Superior temporal gyrus (tissue), 1 donor: Measurements from ENCODE around the gene SEMA4A.

Experiments
- DNase-seq: peaks from one replicate; pipeline ENCODE4 v3.0.0-alpha.2; 2016; ENCODE audit errors: extremely low spot score

SEMA4A gene

DNA sequence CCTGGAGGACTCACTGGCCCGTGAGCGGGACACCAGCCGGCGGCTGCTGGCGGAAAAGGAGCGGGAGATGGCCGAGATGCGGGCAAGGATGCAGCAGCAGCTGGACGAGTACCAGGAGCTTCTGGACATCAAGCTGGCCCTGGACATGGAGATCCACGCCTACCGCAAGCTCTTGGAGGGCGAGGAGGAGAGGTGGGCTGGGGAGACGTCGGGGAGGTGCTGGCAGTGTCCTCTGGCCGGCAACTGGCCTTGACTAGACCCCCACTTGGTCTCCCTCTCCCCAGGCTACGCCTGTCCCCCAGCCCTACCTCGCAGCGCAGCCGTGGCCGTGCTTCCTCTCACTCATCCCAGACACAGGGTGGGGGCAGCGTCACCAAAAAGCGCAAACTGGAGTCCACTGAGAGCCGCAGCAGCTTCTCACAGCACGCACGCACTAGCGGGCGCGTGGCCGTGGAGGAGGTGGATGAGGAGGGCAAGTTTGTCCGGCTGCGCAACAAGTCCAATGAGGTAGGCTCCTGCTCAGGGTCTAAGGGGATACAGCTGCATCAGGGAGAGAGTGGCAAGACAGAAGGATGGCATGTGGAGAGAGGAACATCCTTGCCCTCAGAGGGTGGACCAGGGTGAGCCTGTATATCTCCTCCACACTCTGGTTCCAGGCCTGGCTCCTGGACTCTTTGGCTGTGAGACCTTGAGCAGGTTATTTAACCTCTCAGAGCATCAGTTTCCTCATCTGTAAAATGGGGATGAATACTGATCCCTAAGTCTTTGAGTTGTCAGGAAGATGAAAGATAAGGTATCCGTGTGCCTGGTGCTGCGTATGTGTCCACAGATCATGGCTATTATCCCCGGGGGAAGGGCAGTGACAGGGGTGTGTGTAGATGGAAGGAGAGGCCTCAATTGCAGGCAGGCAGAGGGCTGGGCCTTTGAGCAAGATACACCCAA lies 17.2 kb upstream of the SEMA4A start:
- DNase-seq, result no peak

DNA sequence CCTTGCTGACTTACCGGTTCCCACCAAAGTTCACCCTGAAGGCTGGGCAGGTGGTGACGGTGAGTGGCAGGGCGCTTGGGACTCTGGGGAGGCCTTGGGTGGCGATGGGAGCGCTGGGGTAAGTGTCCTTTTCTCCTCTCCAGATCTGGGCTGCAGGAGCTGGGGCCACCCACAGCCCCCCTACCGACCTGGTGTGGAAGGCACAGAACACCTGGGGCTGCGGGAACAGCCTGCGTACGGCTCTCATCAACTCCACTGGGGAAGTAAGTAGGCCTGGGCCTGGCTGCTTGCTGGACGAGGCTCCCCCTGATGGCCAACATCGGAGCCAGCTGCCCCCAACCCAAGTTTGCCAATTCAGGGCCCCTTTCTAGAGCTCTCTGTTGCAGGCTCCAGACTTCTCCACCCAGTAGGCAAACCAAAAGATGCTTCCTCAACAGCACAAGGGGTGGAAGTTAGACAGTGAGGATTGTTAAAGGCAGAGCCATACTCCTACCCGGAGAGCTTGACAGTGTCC lies 16.4 kb upstream of the SEMA4A start:
- DNase-seq, result no peak

DNA sequence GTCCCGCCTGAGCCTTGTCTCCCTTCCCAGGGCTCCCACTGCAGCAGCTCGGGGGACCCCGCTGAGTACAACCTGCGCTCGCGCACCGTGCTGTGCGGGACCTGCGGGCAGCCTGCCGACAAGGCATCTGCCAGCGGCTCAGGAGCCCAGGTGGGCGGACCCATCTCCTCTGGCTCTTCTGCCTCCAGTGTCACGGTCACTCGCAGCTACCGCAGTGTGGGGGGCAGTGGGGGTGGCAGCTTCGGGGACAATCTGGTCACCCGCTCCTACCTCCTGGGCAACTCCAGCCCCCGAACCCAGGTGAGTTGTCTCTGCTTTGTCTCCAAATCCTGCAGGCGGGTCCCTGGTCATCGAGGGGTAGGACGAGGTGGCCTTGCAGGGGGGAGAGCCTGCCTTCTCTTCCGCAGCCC lies 14.9 kb upstream of the SEMA4A start:
- no peak for DNase-seq

DNA sequence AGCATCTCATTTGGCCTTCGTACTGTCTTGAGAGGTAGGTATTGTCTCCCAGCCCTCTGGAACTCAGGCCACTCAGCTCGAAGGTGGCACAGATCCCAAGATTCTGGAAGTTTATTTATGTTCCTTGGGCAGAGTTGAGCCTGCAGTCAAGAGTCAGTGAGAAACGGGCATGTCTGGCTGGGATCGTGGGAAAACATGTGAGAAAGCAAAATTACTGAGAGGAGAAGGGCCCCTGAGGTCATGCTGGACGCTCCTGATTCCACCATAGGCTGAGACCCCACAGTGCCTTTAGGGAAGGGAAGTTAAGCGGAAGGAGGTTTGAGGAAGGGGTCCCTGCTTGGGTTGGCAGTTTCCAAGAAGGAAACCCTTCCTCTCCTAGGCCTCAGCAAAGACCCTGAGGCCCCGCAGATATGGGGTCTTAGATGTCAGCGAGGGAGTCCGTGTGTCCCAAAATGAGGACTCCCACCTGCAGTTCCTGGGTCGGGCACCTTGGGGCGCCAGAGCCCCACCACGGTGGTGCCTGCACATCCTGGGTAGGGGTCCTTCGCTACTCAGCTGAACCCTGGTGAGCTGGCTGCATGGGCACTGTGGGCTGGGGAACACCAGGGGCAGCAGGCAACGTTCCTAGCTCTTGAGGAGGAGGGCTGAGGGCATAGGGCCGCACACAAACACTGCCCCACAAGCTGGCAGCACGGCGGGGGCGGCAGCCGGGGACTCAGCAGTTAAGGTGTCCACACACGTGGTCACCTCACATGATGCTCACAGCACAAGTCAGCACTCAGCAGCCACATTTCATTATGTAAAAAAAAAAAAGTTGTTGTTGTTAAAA lies 12.3 kb upstream of the SEMA4A start:
- DNase-seq, result peak; percentile 42

DNA sequence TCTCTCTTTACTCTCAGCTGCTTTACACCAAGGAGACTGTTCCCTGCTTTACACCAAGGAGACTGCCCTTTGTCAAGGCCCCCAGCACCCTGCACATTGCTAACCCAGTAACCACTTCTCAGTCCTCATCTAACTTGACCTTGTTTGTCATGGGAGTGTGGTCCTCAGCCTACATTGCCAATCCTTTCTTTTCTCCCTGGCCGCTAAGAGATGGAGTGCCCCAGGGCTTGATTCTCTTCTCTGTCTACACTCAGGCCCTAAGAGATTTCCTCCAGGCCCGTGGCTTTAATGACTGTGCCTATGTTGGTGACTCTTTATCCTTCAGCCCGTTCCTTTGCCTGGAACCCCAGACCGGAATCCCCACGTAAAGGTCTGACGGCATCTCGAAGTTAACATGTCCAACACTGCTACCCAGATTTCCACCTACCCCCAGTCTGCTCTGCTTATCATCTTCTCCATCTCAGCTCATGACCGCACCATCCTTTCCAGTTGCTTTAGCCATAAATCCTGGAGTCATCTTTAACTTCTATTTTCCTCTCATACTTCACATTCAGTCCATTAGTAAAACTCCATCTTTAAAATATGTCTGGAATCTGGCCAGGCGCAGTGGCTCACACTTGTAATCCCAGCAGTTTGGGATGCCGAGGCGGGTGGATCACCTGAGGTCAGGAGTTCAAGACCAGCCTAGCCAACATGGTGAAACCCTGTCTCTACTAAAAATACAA lies 9.5 kb upstream of the SEMA4A start:
- no peak for DNase-seq

DNA sequence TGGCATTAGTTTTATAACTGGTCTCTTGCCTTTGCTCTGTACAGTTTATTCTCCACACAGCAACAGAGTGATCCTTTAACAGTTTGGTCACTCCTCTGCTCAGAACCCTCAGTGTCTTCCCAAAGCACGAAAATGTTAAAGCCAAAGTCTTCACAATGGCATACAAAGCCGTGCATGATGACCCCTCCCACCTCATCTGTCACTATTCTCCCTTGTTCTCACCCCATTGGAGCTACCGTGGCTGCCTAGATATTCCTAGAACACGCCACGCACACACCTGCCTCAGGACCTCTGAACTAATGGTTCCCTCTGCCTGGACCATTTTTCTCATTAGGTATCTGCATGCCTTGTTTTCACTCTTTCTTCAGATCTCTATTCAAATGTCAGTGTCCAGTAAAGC lies 8.6 kb upstream of the SEMA4A start:
- DNase-seq, result no peak

DNA sequence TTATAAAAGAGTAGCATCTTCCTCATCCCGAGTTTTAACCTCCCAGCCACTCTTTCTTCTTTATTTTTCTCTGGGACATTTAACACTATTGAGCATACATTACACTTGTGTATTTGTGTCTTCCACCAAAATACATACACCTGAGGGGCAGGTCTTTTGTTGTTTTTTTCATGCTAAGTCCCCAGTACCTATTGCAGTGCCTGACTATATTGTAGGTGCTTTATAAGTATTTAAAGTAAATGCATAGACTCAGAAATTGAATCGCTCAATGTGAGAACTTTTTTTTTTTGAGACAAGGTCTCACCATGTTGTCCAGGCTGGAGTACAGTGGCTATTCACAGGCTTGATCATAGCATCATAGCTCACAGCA lies 7.8 kb upstream of the SEMA4A start:
- no peak for DNase-seq

DNA sequence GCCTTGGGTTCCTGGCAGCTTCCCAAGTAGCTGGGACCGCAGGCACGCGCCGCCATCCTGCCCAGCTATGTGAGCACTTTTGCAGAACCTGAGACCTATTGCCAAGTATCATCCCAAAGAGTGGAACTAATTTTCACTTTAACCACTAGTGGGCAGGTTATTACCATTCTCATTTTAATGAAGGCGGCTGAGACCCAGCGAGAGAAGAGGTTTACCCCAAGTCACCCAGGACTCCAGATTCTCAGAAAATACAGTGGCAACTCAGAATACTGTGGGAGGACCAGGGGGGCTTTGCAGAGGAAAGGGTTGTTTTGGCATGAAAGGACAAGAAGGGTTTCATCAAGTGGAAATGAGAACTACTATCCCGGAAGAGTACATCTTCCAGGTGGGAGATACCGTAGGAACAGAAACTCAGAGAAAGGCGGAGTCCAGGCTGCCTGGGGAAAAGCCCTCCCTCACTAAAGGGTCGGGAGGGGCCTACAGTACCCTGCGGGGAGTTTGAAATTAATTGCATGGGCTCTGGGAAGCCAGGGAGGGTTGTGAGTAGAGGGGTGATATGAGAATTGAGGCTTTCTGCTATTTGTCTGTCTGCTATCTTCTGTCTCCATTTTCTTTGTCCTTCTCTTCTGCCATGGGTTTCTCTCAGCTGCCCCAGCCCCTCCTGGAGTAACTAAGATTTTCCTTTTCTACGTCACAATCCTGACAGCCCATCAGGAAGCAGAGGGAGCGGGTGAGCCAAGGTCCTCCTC lies 7.2 kb upstream of the SEMA4A start:
- peak; percentile 92 for DNase-seq

DNA sequence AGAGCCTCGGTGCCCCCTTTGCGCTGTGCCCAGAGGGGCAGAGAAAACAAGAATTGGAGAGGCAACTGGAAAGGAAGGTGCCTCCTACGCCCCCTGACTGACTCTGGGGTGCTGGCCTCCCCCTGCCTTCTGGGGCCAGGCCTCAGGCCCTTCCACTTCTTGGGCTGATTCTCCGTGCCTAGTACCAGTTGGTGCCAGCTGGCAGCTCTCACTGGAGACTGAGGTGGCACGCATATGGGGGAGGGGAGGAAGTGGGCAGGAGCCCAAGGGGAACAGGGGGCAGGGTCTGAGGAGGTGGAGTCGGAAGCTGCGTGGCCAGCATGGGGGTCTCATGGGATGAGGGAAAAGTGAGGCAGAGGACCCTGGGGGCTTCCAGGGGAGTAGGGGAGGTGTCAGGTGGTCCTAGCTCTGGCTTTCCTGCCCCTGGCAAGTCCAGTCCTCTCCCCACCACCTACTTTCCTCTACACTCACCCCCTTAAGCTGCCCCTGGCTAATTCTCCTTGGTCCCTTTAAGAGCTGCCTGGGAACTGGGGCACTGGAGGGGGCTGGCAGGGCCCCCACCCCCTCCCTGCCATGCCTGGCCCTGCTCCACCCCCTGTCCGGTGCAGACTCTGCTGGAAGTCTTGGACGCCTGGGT lies 6.5 kb upstream of the SEMA4A start:
- no peak for DNase-seq

DNA sequence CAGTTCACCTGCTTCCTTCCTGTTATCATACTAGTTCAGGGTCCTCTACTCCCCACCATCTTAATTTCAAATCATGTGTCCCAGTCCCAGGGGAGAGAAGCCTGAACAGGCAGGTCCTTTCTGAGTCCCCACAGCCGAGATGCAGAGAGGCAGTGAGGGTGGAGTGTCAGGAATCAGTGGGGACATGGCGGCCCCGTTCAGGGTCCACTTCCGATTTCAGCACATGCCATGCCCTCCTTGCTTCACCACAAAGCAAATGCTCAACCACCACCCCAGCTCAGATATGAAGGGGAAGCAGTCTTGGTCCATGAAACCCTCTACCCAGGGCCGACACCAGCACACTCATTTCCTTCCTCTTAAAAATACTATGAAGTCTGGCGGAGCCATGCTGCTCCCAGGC lies 5.2 kb upstream of the SEMA4A start:
- DNase-seq, result no peak

DNA sequence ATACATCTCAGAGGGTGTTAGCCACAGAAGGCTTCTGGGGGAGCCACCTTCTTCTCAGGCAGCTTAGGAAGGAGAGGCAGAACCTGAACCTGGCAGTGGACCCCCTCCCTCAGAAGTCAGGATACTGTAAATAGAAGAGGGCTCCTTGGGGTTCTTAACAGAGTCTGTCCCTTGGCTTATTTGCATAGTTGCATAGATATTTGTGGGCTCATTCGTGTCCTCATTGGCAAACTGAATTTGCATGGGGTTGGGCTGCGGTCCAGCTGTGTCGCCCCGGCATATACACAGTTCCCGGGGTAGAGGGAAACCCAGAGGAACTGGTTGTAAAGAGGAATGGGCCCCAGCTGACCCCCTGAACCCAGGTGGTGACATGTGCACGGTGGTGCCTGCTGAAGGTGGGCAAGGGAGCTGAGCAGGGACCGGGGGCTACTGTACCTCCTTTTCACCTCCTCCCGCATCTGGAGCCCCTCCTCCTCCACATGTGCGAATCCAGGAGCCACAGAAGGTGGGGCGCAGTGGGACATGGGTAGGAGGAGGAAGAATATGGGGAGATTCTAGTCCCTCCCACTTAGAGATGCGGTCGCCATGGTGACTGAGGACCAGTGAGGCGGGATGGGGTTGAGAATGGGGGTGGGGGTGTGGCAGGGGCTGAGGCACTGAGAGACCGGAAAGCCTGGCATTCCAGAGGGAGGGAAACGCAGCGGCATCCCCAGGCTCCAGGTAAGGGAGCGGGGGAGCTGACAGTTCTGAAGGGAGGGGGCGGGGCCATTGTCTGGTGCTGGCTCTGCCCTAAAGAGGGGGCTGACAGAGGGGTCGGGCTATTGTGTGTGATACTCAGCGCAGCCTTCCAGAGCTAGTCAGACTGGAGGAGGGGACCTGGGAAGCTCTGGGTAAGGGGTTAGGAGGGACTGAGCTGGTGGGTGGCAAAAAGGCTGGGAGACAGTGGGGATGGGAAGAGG lies 3.7 kb upstream of the SEMA4A start:
- DNase-seq, result no peak

DNA sequence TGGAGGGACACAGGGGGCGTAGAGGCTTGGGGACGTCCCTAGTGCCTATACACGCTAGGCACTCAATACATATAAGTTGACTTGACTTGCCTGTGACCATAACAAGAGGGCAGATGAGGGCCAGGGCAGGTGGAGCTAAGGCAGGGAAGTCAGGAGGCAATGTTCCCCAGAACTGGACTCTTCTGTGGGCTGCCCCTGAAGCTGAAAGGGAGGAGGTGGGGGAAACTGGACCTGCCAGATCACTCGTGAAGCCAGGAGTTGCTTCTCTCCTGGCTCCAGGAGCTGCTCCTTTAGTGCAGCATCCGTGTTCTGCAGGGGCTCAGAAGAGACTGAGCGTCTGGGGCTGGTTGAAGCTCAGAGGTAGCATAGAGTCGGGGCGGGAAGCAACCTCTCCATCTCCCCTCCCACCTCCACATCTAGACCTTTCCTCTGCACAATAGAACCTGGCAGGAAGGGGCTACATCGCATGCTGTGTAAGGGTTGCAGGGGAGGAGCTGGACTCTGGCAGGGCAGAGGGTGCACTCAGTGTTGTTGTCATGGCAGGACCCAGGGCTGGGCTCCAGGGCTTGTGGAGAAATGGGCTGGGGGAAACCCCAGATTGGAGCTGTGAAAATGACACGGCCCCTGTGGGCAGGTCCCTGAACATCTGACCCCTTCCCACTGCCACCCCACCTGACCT lies 2.9 kb upstream of the SEMA4A start:
- DNase-seq, result no peak

DNA sequence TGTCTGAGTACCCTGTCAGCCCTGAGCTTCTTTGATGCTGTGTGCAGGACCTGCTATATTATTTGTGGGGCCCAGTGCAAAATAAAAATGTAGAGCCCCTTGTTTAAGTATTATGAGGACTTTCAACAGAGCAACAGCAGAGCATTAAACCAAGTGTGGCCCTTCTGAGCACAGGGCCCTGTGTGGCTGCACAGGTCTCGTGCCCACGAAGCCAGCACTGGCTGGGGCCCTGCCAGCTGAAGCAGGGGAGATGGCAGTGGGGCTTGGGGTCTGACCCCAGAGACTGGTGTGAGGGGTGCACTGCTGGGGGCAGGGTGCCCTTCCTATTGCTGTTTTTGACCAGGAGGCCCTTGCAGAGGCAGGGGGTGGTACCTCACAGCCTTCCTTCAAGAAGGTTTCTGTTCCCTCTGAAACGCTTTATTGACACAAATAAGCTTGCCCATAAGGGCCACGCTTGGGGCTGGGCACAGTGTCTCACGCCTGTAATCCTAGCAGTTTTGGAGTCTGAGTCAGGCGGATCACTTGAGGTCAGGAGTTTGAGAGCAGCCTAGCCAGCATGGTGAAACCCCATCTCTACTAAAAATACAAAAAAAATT lies 2.2 kb upstream of the SEMA4A start:
- no peak for DNase-seq

DNA sequence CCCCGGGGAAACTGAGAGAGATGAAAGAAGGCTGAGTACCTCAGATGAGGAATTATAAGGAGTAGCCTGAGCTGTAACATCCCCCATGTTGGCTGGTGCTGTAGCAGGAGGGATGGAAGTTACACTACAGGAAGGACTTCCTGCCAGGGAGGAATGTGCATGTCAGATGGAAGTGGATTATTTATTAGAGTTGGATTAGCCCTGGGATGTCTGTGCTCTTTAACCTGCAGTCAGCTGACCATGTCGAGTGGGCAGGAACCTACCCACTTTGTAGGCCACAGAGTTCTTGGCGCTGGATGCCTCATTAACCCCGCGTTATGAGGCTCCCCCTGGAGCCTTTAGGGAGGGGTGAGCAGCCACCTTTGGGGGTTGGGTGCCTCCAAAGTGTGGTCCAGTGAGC lies 757 bp upstream of the SEMA4A start:
- DNase-seq, result no peak

DNA sequence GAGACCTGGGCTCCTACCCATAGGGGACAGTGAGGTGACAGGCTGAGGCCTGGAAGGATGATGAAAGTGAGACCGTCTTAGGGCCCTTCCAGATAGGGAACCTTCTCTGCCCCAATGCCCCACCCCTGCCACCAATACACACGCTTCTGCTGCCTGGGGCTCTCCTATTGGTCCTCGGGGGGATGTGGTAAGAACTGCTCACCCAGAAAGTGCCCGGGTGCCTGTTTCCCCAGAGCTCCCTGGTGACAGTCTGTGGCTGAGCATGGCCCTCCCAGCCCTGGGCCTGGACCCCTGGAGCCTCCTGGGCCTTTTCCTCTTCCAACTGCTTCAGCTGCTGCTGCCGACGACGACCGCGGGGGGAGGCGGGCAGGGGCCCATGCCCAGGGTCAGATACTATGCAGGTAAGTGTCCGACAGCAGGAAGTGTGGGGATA lies 948 bp downstream of the SEMA4A start:
- no peak for DNase-seq

DNA sequence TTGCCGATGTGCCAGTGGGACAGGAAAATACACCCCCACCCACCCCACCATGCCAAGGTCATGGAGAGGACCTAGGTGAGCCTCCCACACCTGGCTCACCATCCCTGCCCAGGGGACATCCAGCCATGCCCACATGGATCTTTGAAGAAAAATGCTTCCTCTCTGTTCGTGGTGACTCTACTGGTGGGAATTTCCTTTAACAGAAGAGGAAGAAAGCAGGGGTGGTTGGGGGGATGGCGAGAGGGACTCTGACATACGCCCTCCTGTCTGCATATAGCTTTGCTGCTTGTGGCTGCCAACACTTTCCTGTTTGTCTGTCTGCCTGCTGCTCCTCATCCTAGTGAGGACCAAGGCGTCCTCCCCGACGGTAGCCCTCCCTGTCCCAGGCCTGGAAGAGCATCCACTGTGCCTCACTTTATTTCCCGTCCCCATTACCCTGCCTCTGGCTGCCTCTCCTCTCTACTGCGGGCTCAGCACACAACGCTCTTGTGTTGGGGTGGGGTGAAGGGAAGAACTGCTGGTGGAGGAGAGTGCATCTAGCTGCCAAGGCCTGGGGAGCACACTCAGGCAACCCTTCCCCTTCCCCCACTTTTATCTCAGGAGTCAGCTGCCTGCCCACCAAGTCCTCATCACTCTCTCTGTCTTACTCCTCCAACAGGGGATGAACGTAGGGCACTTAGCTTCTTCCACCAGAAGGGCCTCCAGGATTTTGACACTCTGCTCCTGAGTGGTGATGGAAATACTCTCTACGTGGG lies 2.5 kb downstream of the SEMA4A start:
- DNase-seq, result no peak

DNA sequence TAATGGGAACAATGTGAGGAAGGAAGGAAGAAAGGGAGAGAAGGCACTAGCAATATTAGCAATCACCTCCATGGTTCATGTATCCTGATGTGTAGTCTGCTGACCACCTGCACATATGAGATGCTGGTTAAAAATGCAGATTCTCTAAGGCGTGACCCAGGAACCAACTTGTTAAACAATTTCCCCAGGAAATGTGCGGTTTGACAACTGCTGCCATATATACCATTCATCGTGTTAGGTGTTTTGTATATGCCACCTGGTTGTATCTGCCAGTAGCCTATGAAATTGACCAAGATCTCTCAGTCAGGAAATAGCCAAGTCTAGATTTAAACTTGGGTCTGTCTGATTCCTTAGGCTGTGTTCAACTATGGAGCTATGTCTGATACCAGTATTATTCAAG lies 4.1 kb downstream of the SEMA4A start:
- no peak for DNase-seq

DNA sequence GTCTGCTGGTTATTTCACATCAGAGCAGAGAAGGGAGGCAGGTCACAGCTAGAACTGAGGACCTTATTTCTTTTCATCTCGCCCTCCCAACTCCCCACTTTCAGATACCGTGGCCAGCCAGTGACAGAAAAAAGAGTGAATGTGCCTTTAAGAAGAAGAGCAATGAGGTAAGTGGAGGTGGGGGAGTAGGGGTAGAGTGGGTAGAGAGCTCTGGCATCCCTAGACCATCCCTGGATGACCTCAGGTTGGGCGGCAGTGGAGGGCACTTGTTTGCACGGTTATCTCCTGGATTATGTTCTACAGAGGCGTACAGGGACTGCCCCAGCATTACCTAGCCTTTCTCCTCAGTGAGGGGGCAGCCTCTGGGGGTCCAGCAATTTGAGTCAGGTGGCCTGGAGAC lies 4.6 kb downstream of the SEMA4A start:
- no peak for DNase-seq
